ENCODE results near the gene HACD3.

DNA sequence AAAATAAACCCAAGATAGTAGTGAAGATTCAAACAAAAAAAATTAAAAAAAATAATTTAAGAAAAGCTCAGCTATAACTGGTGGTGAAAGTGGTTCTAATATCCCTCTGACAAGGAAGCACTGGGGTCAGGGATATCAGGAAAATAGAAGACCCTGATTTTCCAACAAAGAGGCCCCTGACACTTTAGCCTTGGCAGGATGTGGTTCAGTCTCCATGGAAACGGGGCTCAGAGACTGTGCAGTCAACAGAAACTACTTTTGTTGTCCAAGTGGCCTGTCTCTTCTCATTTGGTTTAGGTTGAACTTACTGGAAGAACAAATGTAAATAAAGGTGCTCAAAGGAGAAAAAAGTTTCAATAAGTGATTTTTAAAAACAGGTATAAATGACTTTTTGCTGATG is 53.4 kb downstream of the HACD3 start:
- TF ChIP-seq, protein P1, sequence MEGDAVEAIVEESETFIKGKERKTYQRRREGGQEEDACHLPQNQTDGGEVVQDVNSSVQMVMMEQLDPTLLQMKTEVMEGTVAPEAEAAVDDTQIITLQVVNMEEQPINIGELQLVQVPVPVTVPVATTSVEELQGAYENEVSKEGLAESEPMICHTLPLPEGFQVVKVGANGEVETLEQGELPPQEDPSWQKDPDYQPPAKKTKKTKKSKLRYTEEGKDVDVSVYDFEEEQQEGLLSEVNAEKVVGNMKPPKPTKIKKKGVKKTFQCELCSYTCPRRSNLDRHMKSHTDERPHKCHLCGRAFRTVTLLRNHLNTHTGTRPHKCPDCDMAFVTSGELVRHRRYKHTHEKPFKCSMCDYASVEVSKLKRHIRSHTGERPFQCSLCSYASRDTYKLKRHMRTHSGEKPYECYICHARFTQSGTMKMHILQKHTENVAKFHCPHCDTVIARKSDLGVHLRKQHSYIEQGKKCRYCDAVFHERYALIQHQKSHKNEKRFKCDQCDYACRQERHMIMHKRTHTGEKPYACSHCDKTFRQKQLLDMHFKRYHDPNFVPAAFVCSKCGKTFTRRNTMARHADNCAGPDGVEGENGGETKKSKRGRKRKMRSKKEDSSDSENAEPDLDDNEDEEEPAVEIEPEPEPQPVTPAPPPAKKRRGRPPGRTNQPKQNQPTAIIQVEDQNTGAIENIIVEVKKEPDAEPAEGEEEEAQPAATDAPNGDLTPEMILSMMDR (IDR thresholded peaks at IDR 0.05), result no peak
- no peak for TF ChIP-seq POLR2A (IDR thresholded peaks at IDR 0.05)
